HG02938 (cell line): ENCODE results near the gene EYA3.

ENCODE experiments used
- ATAC-seq: cut with Tn5 transposase; IDR thresholded peaks from one replicate; pipeline ENCODE4 v1.9.1; 2021; ENCODE audit warnings: mild to moderate bottlenecking, moderate library complexity; ENCODE audit not compliant: unreplicated experiment

Gene EYA3, protein sequence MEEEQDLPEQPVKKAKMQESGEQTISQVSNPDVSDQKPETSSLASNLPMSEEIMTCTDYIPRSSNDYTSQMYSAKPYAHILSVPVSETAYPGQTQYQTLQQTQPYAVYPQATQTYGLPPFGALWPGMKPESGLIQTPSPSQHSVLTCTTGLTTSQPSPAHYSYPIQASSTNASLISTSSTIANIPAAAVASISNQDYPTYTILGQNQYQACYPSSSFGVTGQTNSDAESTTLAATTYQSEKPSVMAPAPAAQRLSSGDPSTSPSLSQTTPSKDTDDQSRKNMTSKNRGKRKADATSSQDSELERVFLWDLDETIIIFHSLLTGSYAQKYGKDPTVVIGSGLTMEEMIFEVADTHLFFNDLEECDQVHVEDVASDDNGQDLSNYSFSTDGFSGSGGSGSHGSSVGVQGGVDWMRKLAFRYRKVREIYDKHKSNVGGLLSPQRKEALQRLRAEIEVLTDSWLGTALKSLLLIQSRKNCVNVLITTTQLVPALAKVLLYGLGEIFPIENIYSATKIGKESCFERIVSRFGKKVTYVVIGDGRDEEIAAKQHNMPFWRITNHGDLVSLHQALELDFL

DNA sequence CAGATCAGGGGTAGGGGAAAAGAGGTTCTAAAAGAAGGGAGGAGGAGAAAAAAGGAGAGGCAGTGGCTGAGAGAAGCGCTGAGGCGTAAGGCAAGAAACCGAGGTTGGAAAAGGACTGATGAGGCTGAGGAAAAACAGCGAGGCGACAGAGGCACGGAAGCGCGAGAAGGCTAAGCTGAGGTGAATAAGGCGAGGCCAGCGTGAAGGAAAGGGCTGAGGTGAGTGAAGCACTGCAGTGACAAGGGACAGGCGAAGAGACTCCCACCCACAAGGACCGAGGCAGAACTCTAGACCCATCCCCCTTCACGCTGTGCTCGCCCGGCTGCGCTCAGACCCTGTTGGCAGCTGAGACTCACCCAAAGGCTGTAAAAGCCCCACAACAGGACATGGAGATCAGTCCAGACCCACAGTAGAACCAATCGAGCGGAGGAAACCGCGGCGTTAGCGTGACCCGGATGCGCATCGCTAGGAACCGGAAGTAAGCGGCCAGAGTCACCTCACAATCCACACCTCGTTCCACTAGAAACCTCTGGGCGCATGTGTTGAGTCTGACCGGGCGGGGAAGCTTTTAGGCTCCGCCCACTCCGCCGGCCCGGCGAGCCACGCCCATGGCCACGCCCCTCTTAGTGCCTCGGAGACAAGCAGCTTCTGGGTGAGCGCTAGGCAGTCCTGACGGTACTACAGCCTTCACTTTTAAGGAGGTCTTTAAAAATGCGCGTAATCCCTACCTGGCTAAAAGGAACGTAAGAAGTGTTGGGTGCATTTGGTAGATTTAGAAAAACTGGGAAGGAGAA is at the start of gene EYA3:
Gene EYA3 (minus strand): TSS at position 443 of the 794 bp plus-strand sequence. CDS start 30,584 bp downstream, outside the sequence.
- peak; percentile 88 for ATAC-seq

DNA sequence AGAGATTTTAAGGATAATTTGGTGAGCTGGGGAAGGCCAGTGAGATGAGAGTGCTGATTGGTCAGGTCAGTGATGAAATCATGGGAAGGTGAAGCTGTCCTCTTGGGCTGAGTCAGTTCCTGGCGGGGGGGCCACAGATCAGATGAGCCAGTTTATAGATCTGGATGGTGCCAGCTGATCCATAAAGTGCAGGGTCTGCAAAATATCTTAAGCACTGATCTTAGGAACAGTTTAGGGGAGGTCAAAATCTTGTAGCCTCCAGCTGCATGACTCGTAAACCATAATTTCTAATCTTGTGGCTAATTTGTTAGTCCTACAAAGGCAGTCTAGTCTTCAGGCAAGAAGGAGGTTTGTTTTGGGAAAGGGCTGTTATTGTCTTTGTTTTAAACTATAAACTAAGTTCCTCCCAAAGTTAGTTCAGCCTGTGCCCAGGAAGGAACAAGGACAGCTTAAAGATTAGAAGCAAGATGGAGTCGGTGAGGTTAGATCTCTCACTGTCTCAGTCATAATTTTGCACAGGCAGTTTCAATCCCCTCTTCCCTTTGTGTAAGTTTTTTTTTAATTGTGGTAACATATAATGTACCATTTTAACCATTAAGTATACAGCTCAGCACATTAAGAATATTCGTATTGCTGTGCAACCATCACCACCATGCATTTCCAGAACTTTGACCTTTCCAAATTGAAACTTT is 48.7 kb upstream of the EYA3 start:
- ATAC-seq, result no peak

DNA sequence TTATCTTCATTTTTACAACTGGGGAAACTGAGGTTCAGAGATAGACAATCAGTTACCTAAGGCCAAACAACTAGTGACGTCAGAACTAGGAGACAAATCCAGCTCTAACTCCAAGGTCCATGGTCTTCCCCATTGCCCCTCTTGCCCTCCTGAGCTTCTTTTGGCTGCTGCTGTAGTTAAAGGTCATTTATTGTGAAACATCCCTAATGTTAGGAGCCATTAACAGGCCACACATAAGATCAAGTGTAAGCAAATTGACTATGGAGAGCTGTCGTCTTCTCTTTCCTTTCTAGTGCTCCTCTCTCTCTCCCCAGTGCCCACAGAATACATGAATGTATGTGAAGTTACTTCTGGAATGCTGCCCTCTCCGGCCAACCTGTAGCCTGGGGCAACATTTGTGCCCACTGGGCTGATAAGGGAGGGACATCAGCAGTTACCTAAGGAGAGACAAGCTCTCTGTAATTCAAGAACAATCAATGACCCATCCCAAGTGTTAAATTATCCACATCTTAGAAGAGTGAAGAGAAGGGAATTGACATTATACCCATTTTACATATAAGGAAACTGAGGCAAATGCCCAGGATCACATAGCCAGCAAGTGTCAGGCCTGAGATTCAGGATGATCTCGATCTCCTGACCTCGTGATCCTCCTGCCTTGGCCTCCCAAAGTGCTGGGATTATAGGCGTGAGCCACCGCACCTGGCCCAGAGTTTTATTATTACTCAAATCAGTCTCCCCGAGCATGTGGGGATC is 47.9 kb upstream of the EYA3 start:
- ATAC-seq, result no peak

DNA sequence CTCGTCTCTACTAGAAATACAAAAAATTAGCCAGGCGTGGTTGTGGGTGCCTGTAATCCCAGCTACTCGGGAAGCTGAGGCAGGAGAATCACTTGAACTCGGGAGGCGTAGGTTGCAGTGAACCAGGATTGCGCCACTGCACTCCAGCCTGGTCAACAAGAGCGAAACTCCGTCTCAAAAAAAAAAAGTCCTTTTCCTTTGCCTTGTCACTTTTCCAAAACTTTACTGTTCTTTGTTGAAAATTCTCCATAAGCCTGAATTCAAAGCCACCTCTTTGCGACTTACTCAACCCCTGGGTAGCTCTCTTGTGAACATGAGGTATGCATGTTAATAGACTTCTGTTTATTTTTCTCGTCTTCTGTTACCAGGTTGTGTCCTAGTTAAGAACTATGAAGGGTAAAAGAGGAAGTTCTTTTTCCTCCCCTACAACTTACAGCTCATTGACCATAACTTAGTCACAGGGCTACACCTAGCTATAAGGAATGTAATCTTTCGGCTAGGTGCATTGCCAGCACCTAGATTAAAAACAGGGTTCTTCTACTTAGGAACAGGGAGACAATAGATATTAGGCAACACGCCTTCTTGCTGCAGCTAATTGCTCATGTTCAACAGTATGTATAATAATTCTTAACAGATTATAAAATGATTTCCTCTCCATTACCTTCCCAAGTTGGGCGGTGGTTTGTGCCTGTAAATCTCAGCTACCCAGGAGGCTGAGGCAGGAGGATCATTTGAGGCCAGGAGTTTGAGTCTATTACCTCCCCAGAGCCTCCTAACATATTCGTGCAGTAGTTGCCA is 47.2 kb upstream of the EYA3 start:
- no peak for ATAC-seq

DNA sequence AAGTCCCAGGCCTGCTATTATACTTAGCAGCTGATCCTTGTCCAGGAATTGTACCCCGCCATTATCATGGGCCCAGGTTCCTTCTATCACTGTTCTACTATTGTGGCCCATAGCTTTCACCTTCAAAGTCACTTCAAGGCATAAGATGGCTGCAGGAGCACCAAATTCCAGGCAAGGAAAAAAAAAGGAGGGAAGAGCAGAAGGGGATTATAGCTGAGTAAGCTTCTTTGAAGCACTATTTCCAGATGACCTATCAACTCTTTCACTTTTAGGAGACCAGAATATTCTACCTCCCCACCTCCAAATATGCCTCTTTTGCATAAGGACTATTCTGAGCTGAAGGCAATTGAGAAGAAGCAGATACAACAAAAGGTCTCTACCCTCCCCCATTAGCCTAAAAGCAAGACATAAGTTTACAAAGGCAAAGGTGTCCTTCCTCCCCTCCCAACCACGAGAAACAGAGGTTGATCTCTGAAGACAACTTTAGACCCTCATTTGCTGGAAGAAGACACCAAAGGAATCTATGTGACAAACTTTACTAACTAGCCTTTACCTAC is 46.3 kb upstream of the EYA3 start:
- ATAC-seq, result no peak

DNA sequence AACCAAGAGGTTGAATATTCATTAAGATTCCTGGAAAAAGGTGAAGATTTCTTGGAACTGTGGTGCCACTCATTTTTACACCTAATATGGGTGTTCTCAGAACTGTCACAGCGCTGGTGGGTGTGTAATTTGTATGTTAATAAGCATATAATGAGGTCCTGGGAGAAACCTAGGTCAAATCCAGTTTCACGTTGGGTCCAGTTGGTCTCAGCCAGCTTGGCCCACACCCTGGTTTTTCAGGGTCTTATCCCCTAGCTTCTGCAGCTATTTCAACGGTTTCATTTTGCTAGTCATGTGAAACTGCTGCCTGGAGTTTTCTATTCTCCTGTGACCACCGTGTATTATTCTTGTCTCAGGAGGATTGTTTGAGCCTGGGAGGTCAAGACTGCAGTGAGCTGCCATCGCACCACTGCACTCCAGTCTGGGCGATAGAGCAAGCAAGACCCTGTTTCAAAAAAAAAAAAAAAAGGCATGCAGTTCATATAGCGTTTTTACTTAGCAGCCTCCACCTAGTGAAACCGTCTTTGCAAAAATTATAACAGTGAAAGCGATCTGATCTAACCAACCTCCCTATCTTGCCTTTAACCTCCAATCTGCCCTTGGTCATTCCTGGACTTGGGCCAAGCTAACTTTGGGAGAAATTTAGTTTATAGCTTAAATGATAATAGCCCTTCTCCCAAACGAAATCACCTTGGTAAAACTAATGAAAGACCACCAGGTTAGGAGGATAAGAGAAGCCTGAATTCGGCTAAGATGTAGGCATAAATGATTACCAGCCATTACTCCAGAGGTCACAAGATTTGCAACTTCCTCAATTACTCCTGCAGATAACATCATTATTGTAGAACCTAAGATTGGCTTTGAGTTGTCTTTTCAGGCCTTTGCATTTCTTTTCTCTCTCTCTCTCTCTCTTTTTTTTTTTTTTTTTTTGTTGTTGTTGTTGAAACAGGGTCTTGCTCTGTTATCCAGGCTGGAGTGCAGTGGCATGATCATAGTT is 44.1 kb upstream of the EYA3 start:
- no peak for ATAC-seq

DNA sequence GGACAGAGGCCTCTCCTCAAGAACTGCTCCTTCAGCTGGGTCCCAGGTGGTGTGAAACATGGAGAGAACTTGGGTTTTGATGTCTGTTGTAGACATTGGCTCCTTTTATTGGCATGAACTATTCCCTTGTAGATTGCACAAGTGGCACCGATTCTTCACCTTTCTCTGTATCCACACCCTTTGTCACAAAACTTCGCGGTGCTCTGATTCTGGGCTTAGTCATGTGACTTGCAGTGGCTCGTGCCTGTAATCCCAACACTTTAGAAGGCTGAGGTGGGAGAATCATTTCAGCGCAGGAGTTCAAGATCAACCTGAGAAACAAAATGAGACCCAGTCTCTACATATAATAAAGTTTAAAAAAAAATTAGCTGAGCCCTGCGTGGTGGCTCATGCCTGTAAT is 42.5 kb upstream of the EYA3 start:
- ATAC-seq, result no peak

DNA sequence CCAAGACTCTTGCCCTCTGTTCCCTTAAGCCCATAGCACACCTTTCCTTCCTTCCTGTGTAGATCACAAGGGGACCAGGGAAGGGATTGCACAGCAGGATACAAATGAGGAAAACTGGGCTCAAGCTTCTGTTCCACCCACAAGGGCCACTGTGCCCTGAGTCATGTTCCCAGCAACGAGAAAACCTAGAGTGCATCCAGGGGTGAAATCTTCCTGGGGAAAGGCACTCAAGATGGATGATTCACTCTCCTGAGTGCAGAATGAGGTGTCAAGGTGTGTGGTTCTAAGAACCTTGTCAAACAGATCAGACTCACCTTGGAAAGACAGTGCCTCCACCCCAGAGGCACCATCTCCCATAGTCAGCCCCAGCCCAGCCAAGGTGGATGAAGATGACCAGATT is 40.7 kb upstream of the EYA3 start:
- ATAC-seq, result no peak

DNA sequence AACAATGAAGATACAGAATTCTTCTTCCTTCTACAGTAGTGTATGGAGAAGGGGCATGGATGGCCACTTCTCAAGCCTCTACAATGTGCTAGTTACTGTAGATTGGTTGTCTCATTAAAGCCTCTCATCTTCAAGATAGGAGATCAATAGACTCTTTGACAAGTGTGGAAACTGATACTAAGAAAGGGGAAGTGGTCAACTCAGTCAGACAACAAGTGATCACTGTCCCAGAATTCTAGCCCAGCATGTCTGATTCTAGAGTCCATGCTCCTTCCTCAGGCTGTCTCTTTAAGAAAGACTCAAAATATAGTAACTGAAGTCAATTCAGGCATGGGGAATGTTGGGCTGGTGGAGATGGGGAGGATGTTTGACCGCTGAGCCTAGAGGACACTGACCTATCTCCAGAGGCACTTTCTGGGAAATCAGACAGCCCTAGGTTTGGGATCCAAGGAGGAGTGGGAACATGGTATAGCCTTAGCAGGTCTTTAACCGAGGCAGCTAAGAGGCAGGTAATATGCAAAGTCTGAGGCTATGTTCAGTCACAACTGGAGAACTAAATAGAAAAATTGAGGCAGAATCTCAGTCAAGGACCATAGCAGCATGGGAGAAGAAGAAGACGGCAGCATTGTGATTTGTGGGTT is 39.3 kb upstream of the EYA3 start:
- ATAC-seq, result peak; percentile 85

DNA sequence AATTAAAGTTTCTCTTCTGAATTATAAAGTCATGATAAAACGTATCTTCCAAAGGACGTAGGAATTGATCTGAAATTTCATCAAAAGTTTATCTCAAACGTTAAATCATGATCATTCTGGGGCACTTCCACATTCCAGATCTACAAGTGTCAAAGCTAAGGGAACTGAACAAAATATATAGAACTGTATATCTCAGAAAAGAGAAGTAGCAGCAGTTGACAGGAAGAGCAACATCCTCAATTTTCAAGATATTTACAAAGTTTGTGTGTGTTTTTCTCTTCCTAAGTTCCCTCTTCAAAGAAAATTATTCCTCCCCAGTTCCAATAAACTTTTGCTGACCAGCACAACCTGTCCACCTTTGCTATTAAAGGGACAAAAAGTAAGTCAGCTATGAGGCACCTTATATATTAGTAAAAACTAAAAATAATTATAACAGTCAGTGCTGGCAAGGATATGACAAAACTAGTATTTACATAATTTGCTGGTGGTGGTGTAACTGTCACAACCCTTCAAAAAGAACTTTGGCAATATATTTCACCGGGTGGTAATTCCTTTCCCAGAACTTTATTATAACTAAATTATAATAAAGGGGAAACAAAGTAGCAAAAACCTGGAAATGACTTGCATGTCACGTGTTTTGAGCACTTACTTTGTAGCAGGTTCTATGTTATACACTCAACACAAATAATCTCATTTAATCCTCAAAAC is 38.5 kb upstream of the EYA3 start:
- ATAC-seq, result no peak

DNA sequence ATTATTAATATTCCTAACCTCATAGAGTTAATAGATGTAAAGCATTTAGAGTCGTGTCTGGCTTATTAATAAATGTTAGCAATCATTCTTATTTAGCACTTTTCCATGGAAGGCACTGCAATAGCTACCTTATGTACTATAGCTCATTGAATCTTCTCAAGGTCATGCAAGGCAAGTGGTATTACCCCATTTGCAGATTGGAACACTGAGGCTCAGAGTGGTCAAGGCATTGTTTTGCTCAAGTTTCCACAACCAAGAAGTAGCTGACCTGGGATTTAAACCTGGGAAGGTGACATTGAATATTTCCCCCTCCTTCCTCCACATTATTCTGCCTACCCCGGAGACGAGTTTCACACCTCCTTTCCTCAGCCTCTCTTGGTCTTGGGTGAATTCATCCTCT is 37.8 kb upstream of the EYA3 start:
- ATAC-seq, result no peak

DNA sequence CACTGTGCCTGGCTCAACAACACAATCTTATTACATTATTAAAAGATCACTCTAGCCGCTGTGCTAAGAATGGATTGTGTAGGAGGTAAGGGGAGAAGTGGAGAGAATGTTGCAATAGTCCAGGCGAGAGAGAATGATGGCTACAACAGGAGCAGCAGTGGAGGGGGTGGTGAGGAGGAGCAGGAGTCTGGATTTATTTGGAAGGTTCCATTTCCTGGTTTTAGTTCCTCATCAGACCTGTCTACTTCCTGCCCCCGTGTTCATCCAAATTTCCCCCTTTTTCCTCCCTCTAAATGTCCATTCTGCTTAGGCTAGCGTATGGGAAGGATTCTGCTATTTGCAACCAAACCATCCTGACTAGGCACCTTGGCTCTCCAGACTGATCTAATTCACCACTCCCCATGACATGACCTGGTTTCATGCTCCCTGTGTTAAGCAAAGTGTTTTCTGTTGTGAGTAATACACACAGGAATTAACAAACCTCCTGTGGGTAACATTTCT is 35.1 kb upstream of the EYA3 start:
- no peak for ATAC-seq

DNA sequence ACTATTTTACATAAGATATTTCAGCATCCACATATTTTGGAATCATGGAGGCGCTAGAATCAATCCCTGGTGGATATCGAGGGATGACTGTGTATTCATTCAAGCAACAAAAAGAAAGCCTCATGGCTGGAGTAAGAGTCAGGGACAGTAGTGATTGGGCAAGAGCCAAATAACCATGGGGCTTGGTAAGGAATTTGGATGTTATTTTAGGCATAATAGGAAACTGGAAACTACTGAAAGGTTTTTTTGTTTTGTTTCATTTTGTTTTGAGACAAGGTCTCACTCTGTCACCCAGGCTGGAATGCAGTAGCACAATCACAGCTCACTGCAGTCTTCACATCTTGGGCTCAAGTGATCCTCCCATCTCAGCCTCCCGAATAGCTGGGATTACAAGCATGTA is 33.8 kb upstream of the EYA3 start:
- ATAC-seq, result no peak

DNA sequence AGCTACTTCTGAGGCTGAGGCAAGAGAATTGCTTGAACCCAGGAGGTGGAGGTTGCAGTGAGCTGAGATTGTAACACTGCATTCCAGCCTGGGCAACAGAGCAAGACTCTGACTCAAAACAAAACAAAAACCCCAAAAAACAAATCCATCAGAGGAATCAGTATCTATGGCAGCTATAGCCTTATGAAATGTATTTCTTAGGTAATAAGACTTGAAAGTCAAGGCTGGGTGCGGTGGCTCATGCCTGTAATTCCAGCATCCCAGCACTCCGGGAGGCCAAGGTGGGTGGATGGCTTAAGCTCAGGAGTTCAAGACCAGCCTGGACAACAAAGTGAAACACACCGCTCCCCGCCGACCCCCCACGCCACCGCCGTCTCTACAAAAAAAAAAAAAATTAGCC is 31.1 kb upstream of the EYA3 start:
- no peak for ATAC-seq

DNA sequence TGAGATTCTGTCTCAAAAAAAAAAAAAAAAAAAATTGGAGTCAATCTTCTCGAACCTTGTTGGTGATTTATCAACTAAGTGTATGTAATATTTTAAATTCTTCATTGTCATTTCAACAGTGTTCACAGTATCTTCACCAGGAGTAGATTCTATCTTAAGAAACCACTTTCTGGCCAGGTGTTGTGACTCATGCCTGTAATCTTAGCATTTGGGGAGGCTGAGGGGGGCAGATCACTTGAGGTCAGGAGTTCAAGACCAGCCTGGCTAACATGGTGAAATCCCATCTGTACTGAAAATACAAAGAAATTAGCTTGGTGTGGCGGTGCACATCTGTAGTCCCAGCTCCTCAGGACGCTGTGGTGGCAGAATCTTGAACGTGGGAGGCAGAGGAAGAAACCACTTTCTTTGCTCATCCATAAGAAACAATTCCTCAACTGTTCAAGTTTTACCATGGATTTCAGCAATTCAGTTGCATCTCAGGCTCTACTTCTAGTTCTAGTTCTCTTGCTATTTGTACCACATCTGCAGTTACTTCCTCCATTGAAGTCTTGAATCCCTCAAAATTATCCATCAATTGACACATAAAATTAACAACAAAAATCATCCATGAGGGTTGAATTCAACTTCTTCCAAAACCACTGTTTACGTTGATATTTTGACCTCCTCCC is 30.4 kb upstream of the EYA3 start:
- ATAC-seq, result no peak

DNA sequence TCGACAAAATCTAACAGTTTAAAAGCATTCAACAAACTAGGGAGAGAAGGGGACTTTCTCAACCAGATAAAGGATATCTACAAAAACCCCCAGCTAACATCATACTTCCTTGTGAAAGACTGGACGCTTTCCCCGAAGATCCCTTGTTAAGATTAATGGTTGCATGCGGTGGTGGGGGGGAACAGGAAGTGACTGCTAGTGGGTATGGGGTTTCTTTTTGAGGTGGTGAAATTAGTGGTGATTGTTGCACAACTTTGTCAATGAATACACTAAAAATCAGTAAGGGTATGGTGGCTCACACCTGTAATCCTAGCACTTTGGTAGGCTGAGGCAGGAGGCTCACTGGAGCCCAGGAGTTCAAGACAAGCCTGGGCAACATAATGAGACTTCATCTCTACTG is 26.9 kb upstream of the EYA3 start:
- no peak for ATAC-seq
